GM12878 (cell line): Measurements from ENCODE around the gene PLA2G3. TPM values are rescaled to one million over a fixed set of nuclear protein-coding genes. Genes with fewer than 3 reads are reported as not detected.

Source experiments
- ATAC-seq: fragments of 200-7000 bp; cut with Tn5 transposase; 3 replicates; pipeline ENCODE4 v1.9.1; 2020; ENCODE audit warnings: mild to moderate bottlenecking, moderate library complexity
- BruUV-seq: library from RNA; stranded (reverse); fragments of 400-500 nt; replicated peaks from 2 replicates; lab custom pipeline; 2021; lab: Mats Ljungman, UMichigan
- CTCF ChIA-PET: fragments of 300-600 bp; sonication (Branson Sonifier 250); formaldehyde crosslinking; extraction: SDS; loops from one replicate; lab custom pipeline; 2021; ENCODE audit warnings: inconsistent platforms; lab: Yijun Ruan, JAX
- POLR2A ChIA-PET: fragments of 350-600 bp; formaldehyde crosslinking; extraction: SDS; loops from one replicate; lab custom pipeline; 2021; ENCODE audit warnings: inconsistent platforms; lab: Charles Lee
- RAD21 ChIA-PET: fragments of 300-600 bp; sonication (Branson Sonifier 250); formaldehyde crosslinking; loops from one replicate; lab custom pipeline; 2023; ENCODE audit warnings: antibody characterized with exemption; ENCODE audit not compliant: unreplicated experiment; lab: Charles Lee
- SMC1A ChIA-PET: fragments of 300-600 bp; sonication (Branson Sonifier 250); formaldehyde crosslinking; loops from one replicate; lab custom pipeline; 2023; ENCODE audit not compliant: unreplicated experiment, uncharacterized antibody; lab: Charles Lee
- DNase-seq: peaks from one replicate; pipeline ENCODE4 v3.0.0-alpha.2; 2011; ENCODE audit warnings: low read depth, low spot score
- FAIRE-seq: peaks from 3 replicates; lab custom pipeline; 2011; peaks lifted over from hg19 to GRCh38; lab: Jason Lieb, UNC
- H2AFZ ChIP-seq: 2 replicates; pipeline ENCODE4 v1.6.0; 2011; ENCODE audit warnings: low read depth, low read length, control low read depth; ENCODE audit not compliant: control insufficient read depth
- H3K27ac ChIP-seq: 2 replicates; pipeline ENCODE4 v1.5.1; 2011; ENCODE audit warnings: control low read depth; ENCODE audit not compliant: control insufficient read depth, insufficient read depth
- H3K27me3 ChIP-seq, 2 experiments: replicated peaks in 1 of 2; 2 replicates each; pipeline versions ENCODE4 v1.6.0 to v1.6.1; 2011; ENCODE audit warnings: low read length in 1 of 2; ENCODE audit not compliant: control insufficient read depth in 2 of 2, insufficient read depth in 2 of 2
- H3K36me3 ChIP-seq, 2 experiments: 2 replicates each; pipeline ENCODE4 v1.5.1; 2011; ENCODE audit warnings: low read length in 1 of 2; ENCODE audit not compliant: control insufficient read depth in 2 of 2, insufficient read depth in 2 of 2
- H3K4me1 ChIP-seq: 2 replicates; pipeline ENCODE4 v1.6.1; 2011; ENCODE audit warnings: mild to moderate bottlenecking, low read length, moderate library complexity, mixed read lengths; ENCODE audit not compliant: control insufficient read depth, insufficient read depth
- H3K4me2 ChIP-seq: 2 replicates; pipeline ENCODE4 v1.6.0; 2011; ENCODE audit warnings: control low read depth; ENCODE audit not compliant: control insufficient read depth, insufficient read depth
- H3K4me3 ChIP-seq: fragments of 200-600 bp; sonication (generic); 2 replicates; pipeline ENCODE4 v1.5.1; 2016
- H3K79me2 ChIP-seq: 2 replicates; pipeline ENCODE4 v1.6.0; 2011; ENCODE audit warnings: low read length; ENCODE audit not compliant: control insufficient read depth, insufficient read depth
- H3K9ac ChIP-seq: 2 replicates; pipeline ENCODE4 v1.8.0; 2011; ENCODE audit warnings: low read length, control low read depth, mixed read lengths; ENCODE audit not compliant: control insufficient read depth, insufficient read depth
- H3K9me3 ChIP-seq: replicated peaks from 3 replicates; pipeline ENCODE4 v1.5.1; 2011; ENCODE audit warnings: mild to moderate bottlenecking, low read length; ENCODE audit not compliant: control insufficient read depth, insufficient read depth
- H4K20me1 ChIP-seq: 2 replicates; pipeline ENCODE4 v1.6.0; 2011; ENCODE audit not compliant: control insufficient read depth, insufficient read depth
- GABPA ChIP-seq: IDR thresholded peaks from 2 replicates; pipeline ENCODE4 v1.6.1; 2014; ENCODE audit warnings: antibody characterized with exemption, low read depth, mild to moderate bottlenecking, inconsistent platforms
- MAX ChIP-seq: IDR thresholded peaks from 2 replicates; pipeline ENCODE4 v1.6.1; 2012; ENCODE audit warnings: low read depth, low read length, improper control_type of control experiment
- POLR2A ChIP-seq: IDR thresholded peaks from 2 replicates; pipeline ENCODE4 v1.6.1; 2011; ENCODE audit warnings: low read depth, mild to moderate bottlenecking, low read length
- WGBS: methylation state at CpG from one replicate; pipeline ENCODE4 v1.1.6; 2016; ENCODE audit warnings: low lambda C conversion rate; ENCODE audit not compliant: insufficient replicate concordance, insufficient coverage; ENCODE audit errors: missing lambda C conversion rate; 5-methylcytosine and 5-hydroxymethylcytosine counted together
- in situ Hi-C: fragments of 300-500 bp; cut with MboI; formaldehyde crosslinking; loops from 9 replicates; pipeline ENCODE4 v1.14.3; 2018; ENCODE audit warnings: mixed read lengths
- intact Hi-C: fragments of 100-400 bp; cut with micrococcal nuclease; formaldehyde crosslinking; loops from one replicate; pipeline ENCODE4 v1.14.2; 2022; ENCODE audit not compliant: unreplicated experiment
- polyA plus RNA-seq, 11 experiments: library from polyadenylated mRNA; depleted of rRNA in 4 of 11; unstranded in 6 of 11; stranded (reverse) in 5 of 11; fragments of >200 nt; fragmentation: Nextera tagmentation in 4 of 11; fragmentation: Illumina TruSeq in 1 of 11; extraction: Ambion mirVana in 4 of 11; extraction: Trizol in 1 of 11; gene quantifications; 1 replicate in 1 of 11; 2 replicates in 10 of 11; pipeline versions ENCODE4 v1.2.1 to v1.2.3, GENCODE V29; 2011 to 2016; ENCODE audit warnings: inconsistent platforms in 2 of 11, missing spikeins in 2 of 11, low read depth in 1 of 11
- total RNA-seq, 4 experiments: library from RNA; depleted of rRNA in 3 of 4; stranded (reverse); fragments of >200 nt in 3 of 4; fragmentation: Illumina TruSeq in 1 of 4; extraction: Trizol in 1 of 4; gene quantifications; 2 replicates each; pipeline versions ENCODE4 v1.2.1 to v1.2.3, GENCODE V29; 2013 to 2021
- TF ChIP-seq, protein P1 (sequence below), 3 experiments: IDR thresholded peaks in 2 of 3; conservative IDR thresholded peaks in 1 of 3; 2 replicates each; pipeline ENCODE4 v1.5.1; 2011; ENCODE audit warnings: low read depth in 3 of 3, low read length in 3 of 3, mild to moderate bottlenecking in 3 of 3, control low read depth in 2 of 3, moderate library complexity in 2 of 3, inconsistent platforms in 1 of 3, mixed read lengths in 1 of 3; ENCODE audit not compliant: control insufficient read depth in 2 of 3, insufficient read depth in 1 of 3; ENCODE audit errors: extremely low read depth in 1 of 3

The PLA2G3 gene
- total and polyA plus RNA-seq, 10 of the 15 experiments (the other 5 are each of a cell fraction or from before 2014, with no cell fraction given): 0.04 TPM; not detected in 9

DNA sequence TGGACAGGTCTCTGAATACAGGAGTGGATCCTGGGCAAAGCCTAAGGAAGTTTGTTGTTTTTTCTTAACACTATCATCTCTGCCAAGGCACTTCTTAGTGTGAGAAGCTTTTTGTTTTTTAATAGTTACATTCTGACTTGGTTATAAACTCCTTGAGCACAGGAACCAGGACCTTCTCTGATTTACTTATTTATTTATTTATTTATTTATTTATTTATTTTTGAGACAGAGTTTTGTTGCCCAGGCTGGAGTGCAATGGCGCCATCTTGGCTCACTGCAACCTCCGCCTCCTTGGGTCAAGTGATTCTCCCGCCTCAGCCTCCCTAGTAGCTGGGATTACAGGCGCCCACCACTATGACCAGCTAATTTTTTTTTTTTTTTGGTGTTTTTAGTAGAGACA, 30.7 kb upstream of the PLA2G3 start:
- no peak for FAIRE-seq
- ATAC-seq: no peak
- Histone ChIP-seq H3K36me3 (no peaks in the 10 kb centered on the region), H2AFZ (no peak overlapping the region), H3K9me3 (no peaks in the 10 kb centered on the region), H3K4me1 (peaks cover 6% of the 10 kb centered on the region), H3K27ac (no peak overlapping the region), H3K4me3 (no peak overlapping the region), H3K79me2 (no peaks in the 10 kb centered on the region), H4K20me1 (no peaks in the 10 kb centered on the region; the same call in 1 of the 2 replicates), H3K27me3 (no peaks in the 10 kb centered on the region), H3K9ac (no peak overlapping the region), H3K4me2 (no peak overlapping the region)
- ChIA-PET CTCF (interaction anchor here (0.6 kb wide), 1 partner anchor 1191 kb away, joined by 3 read pairs; no protein-coding TSS in a partner anchor), RAD21 (no interaction called here), POLR2A (no interaction called here), SMC1A (no interaction called here)
- DNase-seq: no peak
- TF ChIP-seq MAX: no peak
- no peak for TF ChIP-seq POLR2A
- TF ChIP-seq GABPA: no peak
- TF ChIP-seq, protein P1, sequence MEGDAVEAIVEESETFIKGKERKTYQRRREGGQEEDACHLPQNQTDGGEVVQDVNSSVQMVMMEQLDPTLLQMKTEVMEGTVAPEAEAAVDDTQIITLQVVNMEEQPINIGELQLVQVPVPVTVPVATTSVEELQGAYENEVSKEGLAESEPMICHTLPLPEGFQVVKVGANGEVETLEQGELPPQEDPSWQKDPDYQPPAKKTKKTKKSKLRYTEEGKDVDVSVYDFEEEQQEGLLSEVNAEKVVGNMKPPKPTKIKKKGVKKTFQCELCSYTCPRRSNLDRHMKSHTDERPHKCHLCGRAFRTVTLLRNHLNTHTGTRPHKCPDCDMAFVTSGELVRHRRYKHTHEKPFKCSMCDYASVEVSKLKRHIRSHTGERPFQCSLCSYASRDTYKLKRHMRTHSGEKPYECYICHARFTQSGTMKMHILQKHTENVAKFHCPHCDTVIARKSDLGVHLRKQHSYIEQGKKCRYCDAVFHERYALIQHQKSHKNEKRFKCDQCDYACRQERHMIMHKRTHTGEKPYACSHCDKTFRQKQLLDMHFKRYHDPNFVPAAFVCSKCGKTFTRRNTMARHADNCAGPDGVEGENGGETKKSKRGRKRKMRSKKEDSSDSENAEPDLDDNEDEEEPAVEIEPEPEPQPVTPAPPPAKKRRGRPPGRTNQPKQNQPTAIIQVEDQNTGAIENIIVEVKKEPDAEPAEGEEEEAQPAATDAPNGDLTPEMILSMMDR (IDR thresholded peaks at IDR 0.05 in 2 of 3, conservative IDR thresholded peaks at IDR 0.05 in 1 of 3; ENCODE audit: control insufficient read depth in 2 of 3, extremely low read depth in 1 of 3, insufficient read depth in 1 of 3, low read depth in 3 of 3, low read length in 3 of 3): no peak
- 96% methylated on average over 4 of the region's 4 CpGs for WGBS
- BruUV-seq: no TSS peak
- in situ Hi-C loops: no loop called here
- intact Hi-C loops: no loop called here
